ENCODE results near the gene PITPNM3. TPM values are rescaled to one million over a fixed set of nuclear protein-coding genes. Genes with fewer than 3 reads are reported as not detected.

Gene PITPNM3
- total and polyA plus RNA-seq, 2 experiments from 2014 or later, result 1.0 to 1.5 TPM

DNA sequence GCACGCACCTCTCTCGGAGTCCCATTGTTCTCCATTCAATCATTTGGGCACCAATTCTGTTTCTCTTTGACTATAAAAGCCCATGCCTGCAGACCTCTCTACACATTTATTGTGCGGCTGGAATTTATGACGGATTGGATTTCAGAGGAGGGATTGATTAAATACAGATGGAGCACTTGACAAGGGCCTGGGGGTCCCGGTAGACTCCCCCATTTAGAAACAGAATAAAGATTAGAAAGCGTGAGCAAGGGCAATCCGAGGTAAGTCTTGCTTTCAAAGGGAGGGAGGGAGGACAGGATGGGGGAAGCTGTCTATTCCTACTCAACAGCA lies 15.1 kb upstream of the PITPNM3 start (continued):
- TF ChIP-seq, protein P1, sequence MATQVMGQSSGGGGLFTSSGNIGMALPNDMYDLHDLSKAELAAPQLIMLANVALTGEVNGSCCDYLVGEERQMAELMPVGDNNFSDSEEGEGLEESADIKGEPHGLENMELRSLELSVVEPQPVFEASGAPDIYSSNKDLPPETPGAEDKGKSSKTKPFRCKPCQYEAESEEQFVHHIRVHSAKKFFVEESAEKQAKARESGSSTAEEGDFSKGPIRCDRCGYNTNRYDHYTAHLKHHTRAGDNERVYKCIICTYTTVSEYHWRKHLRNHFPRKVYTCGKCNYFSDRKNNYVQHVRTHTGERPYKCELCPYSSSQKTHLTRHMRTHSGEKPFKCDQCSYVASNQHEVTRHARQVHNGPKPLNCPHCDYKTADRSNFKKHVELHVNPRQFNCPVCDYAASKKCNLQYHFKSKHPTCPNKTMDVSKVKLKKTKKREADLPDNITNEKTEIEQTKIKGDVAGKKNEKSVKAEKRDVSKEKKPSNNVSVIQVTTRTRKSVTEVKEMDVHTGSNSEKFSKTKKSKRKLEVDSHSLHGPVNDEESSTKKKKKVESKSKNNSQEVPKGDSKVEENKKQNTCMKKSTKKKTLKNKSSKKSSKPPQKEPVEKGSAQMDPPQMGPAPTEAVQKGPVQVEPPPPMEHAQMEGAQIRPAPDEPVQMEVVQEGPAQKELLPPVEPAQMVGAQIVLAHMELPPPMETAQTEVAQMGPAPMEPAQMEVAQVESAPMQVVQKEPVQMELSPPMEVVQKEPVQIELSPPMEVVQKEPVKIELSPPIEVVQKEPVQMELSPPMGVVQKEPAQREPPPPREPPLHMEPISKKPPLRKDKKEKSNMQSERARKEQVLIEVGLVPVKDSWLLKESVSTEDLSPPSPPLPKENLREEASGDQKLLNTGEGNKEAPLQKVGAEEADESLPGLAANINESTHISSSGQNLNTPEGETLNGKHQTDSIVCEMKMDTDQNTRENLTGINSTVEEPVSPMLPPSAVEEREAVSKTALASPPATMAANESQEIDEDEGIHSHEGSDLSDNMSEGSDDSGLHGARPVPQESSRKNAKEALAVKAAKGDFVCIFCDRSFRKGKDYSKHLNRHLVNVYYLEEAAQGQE (IDR thresholded peaks at IDR 0.05; ENCODE audit: unreplicated experiment), result no peak
- TF ChIP-seq EZH2phosphoT487 (IDR thresholded peaks at IDR 0.05; ENCODE audit: unreplicated experiment), result no peak
- no peak for TF ChIP-seq POLR2AphosphoS5 (IDR thresholded peaks at IDR 0.05; ENCODE audit: low read depth)
- TF ChIP-seq ZNF114 (CRISPR knock-in tag; IDR thresholded peaks at IDR 0.05), result no peak

DNA sequence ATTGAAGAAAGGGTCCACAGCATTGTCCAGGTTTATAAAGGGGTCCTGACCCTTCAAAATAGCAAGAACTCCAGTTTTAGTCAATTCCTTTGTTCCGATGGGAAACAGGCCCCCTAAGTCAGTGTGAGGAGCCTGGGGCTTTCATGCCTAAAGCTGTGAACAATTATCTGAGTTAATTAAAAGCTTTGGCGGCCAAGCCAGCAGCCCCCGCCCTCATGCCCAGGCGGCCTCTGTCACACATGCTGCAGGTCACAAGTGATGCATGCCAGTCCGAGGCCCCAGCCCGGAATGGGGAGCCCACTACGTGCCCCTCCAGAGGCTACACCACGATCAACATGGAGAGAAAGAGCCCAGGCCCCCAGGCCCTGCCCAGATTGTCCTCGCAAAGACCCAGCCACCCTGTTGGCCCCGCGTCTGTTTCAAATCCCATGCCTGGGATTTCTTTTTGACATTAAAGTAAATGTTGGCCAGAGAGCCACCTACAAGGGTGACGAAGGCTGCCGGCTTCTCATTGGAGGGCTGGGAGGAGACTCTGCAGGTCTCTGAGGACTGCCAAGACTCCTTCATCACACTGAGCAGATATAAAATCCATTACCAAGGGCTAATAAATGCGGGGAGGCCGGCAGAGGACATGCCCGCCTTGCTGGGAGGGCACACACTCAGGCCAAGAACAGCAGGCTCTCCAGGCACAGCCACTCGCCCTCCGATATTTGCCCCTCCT lies 14.5 kb upstream of the PITPNM3 start:
- no peak for ATAC-seq
- Mint-ChIP-seq H3K36me3 (ENCODE audit: low read depth) (peaks cover 3% of the 10 kb centered on the region), H3K4me1 (peaks cover 28% of the 10 kb centered on the region), H3K4me3 (no peak overlapping the region), H3K27me3 (ENCODE audit: insufficient read depth, low read depth, poor library complexity) (peaks cover 10% of the 10 kb centered on the region), H3K27ac (no peak overlapping the region), H3K9me3 (no peaks in the 10 kb centered on the region; the same call in 2 of the 3 replicates)
- Histone ChIP-seq H3K4me2 (no peak overlapping the region), H2AFZ (no peak overlapping the region), H4K20me1 (replicated peaks; ENCODE audit: insufficient read depth) (no peaks in the 10 kb centered on the region), H3K27me3 (ENCODE audit: insufficient read depth) (no peaks in the 10 kb centered on the region), H3F3A (replicated peaks; ENCODE audit: low read depth) (no peaks in the 10 kb centered on the region), H3K4me1 (ENCODE audit: insufficient read depth) (peaks cover 16% of the 10 kb centered on the region), H3K27ac (ENCODE audit: low read depth) (no peak overlapping the region), H3K79me2 (replicated peaks; ENCODE audit: insufficient read depth) (no peaks in the 10 kb centered on the region), H3K4me3 (no peak overlapping the region), H3K9me2 (ENCODE audit: insufficient read depth) (no peaks in the 10 kb centered on the region), H3K36me3 (ENCODE audit: insufficient read depth) (no peaks in the 10 kb centered on the region)
- TF ChIP-seq CREB1 (CRISPR knock-in tag; IDR thresholded peaks at IDR 0.05; ENCODE audit: low read depth), result no peak
- TF ChIP-seq, protein P2, sequence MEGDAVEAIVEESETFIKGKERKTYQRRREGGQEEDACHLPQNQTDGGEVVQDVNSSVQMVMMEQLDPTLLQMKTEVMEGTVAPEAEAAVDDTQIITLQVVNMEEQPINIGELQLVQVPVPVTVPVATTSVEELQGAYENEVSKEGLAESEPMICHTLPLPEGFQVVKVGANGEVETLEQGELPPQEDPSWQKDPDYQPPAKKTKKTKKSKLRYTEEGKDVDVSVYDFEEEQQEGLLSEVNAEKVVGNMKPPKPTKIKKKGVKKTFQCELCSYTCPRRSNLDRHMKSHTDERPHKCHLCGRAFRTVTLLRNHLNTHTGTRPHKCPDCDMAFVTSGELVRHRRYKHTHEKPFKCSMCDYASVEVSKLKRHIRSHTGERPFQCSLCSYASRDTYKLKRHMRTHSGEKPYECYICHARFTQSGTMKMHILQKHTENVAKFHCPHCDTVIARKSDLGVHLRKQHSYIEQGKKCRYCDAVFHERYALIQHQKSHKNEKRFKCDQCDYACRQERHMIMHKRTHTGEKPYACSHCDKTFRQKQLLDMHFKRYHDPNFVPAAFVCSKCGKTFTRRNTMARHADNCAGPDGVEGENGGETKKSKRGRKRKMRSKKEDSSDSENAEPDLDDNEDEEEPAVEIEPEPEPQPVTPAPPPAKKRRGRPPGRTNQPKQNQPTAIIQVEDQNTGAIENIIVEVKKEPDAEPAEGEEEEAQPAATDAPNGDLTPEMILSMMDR (conservative IDR thresholded peaks at IDR 0.05; ENCODE audit: low read depth in 2 of 2), result no peak
- TF ChIP-seq, protein P3, sequence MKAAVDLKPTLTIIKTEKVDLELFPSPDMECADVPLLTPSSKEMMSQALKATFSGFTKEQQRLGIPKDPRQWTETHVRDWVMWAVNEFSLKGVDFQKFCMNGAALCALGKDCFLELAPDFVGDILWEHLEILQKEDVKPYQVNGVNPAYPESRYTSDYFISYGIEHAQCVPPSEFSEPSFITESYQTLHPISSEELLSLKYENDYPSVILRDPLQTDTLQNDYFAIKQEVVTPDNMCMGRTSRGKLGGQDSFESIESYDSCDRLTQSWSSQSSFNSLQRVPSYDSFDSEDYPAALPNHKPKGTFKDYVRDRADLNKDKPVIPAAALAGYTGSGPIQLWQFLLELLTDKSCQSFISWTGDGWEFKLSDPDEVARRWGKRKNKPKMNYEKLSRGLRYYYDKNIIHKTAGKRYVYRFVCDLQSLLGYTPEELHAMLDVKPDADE (IDR thresholded peaks at IDR 0.05), result no peak
- no peak for DNase-seq (ENCODE audit: low spot score)
